Gastroesophageal sphincter (tissue), 4 donors: ENCODE measurements around the gene LTBP1. TPM values are rescaled to one million over a fixed set of nuclear protein-coding genes. Genes with fewer than 3 reads are reported as not detected.

Source experiments
- ATAC-seq: fragments of 150-250 bp; one replicate; pipeline ENCODE4 v1.9.1; 2016; ENCODE audit warnings: mild to moderate bottlenecking, moderate library complexity
- H3K27ac ChIP-seq, 4 donors: fragments of 200-600 bp; sonication (generic) in 3 of 4; 1 replicate in 3 of 4; 2 replicates in 1 of 4; pipeline ENCODE4 v1.5.1; 2016 to 2019
- H3K27me3 ChIP-seq: fragments of 200-600 bp; sonication (generic); one replicate; pipeline ENCODE4 v1.5.1; 2019
- H3K36me3 ChIP-seq, 2 donors: fragments of 200-600 bp; sonication (generic); one replicate each; pipeline ENCODE4 v1.5.1; 2019; ENCODE audit warnings: control low read depth in 1 of 2
- H3K4me1 ChIP-seq, 3 donors: fragments of 200-600 bp; sonication (generic); 1 replicate in 2 of 3; 2 replicates in 1 of 3; pipeline ENCODE4 v1.5.1; 2016 to 2019; ENCODE audit warnings: control low read depth in 2 of 3
- H3K4me3 ChIP-seq, 2 donors: fragments of 200-600 bp; sonication (generic); one replicate each; pipeline ENCODE4 v1.5.1; 2019; ENCODE audit warnings: mild to moderate bottlenecking in 1 of 2, moderate library complexity in 1 of 2
- H3K9me3 ChIP-seq, 3 donors: fragments of 200-600 bp; sonication (generic); one replicate each; pipeline ENCODE4 v1.5.1; 2017 to 2019; ENCODE audit warnings: control low read depth in 2 of 3
- EP300 ChIP-seq: sonication (generic); formaldehyde crosslinking; IDR thresholded peaks from one replicate; pipeline ENCODE4 v1.6.1; 2017; ENCODE audit warnings: antibody characterized with exemption, mild to moderate bottlenecking
- POLR2A ChIP-seq, 2 donors: fragments of 450-650 bp; IDR thresholded peaks; one replicate each; pipeline ENCODE4 v1.6.1; 2017; ENCODE audit warnings: antibody characterized with exemption in 2 of 2, mild to moderate bottlenecking in 2 of 2, moderate library complexity in 1 of 2
- POLR2AphosphoS5 ChIP-seq: sonication (generic); formaldehyde crosslinking; IDR thresholded peaks from one replicate; pipeline ENCODE4 v1.6.1; 2017; ENCODE audit warnings: antibody characterized with exemption
- WGBS, 2 donors: methylation state at CpG; one replicate each; pipeline ENCODE4 v1.1.5; 2018; ENCODE audit warnings: low coverage in 1 of 2; 5-methylcytosine and 5-hydroxymethylcytosine counted together
- total RNA-seq, 4 donors: library from RNA; depleted of rRNA; stranded (reverse); fragments of >200 nt; gene quantifications; one replicate each; pipeline ENCODE4 v1.1.0, GENCODE V29; 2016
- TF ChIP-seq, protein P1 (sequence below), 4 experiments: fragments of 200-600 bp in 2 of 4; fragments of 450-650 bp in 2 of 4; sonication (generic) in 1 of 4; IDR thresholded peaks; one replicate each; pipeline ENCODE4 v1.5.1; 2017 to 2019; ENCODE audit warnings: antibody characterized with exemption in 4 of 4, mild to moderate bottlenecking in 2 of 4, moderate library complexity in 2 of 4

Gene LTBP1
- total RNA-seq, 4 donors from 2014 or later: 238 to 493 (median 378) TPM

DNA sequence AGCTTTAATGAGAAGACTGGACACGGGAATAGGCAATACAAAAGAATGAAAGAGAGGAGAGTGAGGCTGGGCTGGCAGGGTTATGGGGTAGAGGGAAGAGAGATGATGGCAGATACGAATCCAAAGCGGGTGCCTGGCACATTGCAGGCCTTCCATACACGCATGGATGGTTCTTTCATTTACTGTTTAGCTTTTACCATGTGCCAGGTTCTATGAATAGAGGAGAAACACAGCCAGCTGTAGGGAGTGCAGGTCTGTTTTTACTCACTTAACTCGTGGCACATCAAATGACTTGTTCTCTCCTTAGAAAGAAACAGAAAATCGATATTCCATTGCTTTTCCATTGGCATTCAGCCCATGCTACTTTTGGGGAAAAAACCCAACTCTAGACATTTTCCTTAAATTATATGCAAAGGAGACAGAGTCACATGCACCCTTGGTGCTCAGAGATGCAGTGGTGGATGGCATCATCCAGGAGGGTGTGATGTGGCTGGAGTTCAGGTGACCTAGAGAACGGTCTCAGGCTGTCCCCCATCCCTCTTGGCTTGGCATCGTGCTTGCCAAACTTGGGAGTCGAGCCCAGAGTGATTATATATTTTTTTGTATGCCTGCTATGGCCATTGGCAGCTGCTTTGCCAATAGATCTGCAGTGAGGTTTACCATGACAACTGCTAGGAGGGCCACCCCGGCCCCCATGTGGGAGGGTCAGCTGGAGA is 6.2 kb downstream of the LTBP1 start:
- H3K4me1 ChIP-seq: peaks cover 0 to 17% (median 0%) of the 10 kb centered on the region in 3 donors
- no peak for ATAC-seq
- no peak overlapping the region for H3K4me3 ChIP-seq
- TF ChIP-seq, protein P1, sequence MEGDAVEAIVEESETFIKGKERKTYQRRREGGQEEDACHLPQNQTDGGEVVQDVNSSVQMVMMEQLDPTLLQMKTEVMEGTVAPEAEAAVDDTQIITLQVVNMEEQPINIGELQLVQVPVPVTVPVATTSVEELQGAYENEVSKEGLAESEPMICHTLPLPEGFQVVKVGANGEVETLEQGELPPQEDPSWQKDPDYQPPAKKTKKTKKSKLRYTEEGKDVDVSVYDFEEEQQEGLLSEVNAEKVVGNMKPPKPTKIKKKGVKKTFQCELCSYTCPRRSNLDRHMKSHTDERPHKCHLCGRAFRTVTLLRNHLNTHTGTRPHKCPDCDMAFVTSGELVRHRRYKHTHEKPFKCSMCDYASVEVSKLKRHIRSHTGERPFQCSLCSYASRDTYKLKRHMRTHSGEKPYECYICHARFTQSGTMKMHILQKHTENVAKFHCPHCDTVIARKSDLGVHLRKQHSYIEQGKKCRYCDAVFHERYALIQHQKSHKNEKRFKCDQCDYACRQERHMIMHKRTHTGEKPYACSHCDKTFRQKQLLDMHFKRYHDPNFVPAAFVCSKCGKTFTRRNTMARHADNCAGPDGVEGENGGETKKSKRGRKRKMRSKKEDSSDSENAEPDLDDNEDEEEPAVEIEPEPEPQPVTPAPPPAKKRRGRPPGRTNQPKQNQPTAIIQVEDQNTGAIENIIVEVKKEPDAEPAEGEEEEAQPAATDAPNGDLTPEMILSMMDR (IDR thresholded peaks at IDR 0.05): no peak
- TF ChIP-seq EP300 (no peak), POLR2AphosphoS5 (no peak), POLR2A (IDR thresholded peaks at IDR 0.05) (no peak)
- H3K36me3 ChIP-seq: no peaks in the 10 kb centered on the region
- no peak overlapping the region for H3K27ac ChIP-seq
- 64 to 65% methylated on average over 6 to 9 of the region's 10 CpGs for WGBS, 2 donors
- H3K27me3 ChIP-seq: no peaks in the 10 kb centered on the region
- H3K9me3 ChIP-seq: no peaks in the 10 kb centered on the region

DNA sequence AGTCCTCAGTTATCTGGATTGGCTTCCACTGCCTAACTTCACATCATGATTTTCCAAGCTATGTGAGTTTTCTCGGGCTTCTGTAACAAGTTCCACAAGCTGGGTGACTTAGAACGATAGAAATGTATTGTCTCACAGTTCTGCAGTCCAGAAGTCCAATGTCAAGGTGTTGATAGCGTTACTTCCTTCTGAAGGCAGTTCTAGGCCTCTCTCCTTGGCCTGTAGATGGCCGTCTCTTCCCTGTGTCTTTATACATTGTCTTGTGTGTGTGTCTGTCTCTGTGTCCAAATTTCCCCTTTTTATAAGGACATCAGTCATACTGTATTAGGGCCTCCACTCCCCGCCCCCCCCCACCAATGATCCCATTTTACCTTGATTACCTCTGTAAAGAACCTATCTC is 7.5 kb downstream of the LTBP1 start:
- Histone ChIP-seq H3K4me3 (no peak overlapping the region), H3K27me3 (no peaks in the 10 kb centered on the region), H3K27ac (no peak overlapping the region), H3K9me3 (no peaks in the 10 kb centered on the region), H3K36me3 (no peaks in the 10 kb centered on the region), H3K4me1 (peaks cover 0 to 15% (median 0%) of the 10 kb centered on the region in 3 donors)
- ATAC-seq: no peak
- TF ChIP-seq POLR2A (IDR thresholded peaks at IDR 0.05) (no peak), POLR2AphosphoS5 (no peak), EP300 (no peak)
- TF ChIP-seq, protein P1 (IDR thresholded peaks at IDR 0.05): no peak
- WGBS, 2 donors: 90 to 91% methylated on average over 4 of the region's 5 CpGs

DNA sequence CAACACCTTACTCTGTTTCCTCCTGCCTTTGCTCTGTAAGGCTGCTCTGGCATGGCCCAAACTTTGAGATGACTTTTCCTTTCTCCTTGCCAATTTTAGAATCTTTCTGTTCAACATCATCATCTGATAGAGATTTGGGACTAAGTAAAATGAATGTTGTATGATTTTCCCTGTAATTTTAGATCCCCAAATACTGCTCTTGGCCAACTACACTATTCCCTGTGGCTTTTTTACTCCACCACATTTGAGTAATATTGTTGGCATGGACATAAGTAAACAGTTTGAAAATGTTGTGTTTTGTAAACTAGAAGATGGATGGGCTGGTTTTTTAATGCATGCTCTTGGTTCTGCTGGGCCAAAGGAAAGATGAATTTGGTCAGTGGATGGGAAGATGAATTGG is 12.1 kb downstream of the LTBP1 start:
- no peaks in the 10 kb centered on the region for H3K36me3 ChIP-seq
- TF ChIP-seq POLR2A (IDR thresholded peaks at IDR 0.05): no peak
- no peak for TF ChIP-seq POLR2AphosphoS5
- no peak for TF ChIP-seq EP300
- TF ChIP-seq, protein P1 (IDR thresholded peaks at IDR 0.05): no peak
- H3K9me3 ChIP-seq: no peaks in the 10 kb centered on the region
- no peaks in the 10 kb centered on the region for H3K27me3 ChIP-seq
- no peak overlapping the region for H3K4me3 ChIP-seq
- peaks cover 0 to 13% (median 0%) of the 10 kb centered on the region in 3 donors for H3K4me1 ChIP-seq
- H3K27ac ChIP-seq: no peak overlapping the region
- ATAC-seq: no peak

DNA sequence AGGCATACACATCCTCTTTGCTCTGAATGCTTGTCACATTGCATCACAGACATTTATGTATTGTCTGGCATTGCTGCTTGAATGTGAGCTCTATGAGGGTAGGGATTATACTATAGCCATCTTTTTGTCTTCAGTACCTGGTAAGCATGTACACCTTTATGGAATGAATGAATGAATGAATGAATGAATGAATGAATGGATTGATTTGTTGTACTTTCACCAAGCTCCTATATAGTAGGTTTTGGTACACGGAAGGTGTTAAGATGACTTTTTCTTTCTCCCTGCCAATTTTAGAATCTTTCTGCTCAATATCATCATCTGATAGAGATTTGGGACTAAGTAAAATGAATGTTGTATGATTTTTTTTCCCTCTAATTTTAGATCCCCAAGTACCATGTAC is 13.5 kb downstream of the LTBP1 start:
- H3K27ac ChIP-seq: no peak overlapping the region
- no peaks in the 10 kb centered on the region for H3K27me3 ChIP-seq
- no peaks in the 10 kb centered on the region for H3K36me3 ChIP-seq
- no peaks in the 10 kb centered on the region for H3K9me3 ChIP-seq
- TF ChIP-seq POLR2AphosphoS5 (no peak), EP300 (no peak), POLR2A (IDR thresholded peaks at IDR 0.05) (no peak)
- TF ChIP-seq, protein P1 (IDR thresholded peaks at IDR 0.05): no peak
- WGBS, 2 donors: 80 to 89% methylated on average over 1 of the region's 1 CpG
- H3K4me3 ChIP-seq: no peak overlapping the region
- ATAC-seq: no peak
- peaks cover 0 to 17% (median 0%) of the 10 kb centered on the region in 3 donors for H3K4me1 ChIP-seq
